H1 (cell line): ENCODE data around the gene SNAP25. TPM values are rescaled to one million over a fixed set of nuclear protein-coding genes. Genes with fewer than 3 reads are reported as not detected.

Experiments
- ASH2L ChIP-seq: fragments of 200-600, 300-600 bp; sonication (generic); IDR thresholded peaks from one replicate; pipeline ENCODE4 v1.7.1; 2017; ENCODE audit warnings: low read length
- BCL11A ChIP-seq, 2 experiments: IDR thresholded peaks; one replicate each; pipeline ENCODE4 v1.6.1; 2011; ENCODE audit warnings: low read depth in 2 of 2, low read length in 2 of 2, mild to moderate bottlenecking in 2 of 2
- BRCA1 ChIP-seq: IDR thresholded peaks from 2 replicates; pipeline ENCODE4 v1.6.1; 2012; ENCODE audit warnings: low read depth, low read length, improper control_type of control experiment
- EP300 ChIP-seq, 2 experiments: IDR thresholded peaks; 1 replicate in 1 of 2; 2 replicates in 1 of 2; pipeline ENCODE4 v1.6.1; 2011 to 2012; ENCODE audit warnings: low read depth in 2 of 2, low read length in 2 of 2, mild to moderate bottlenecking in 2 of 2, borderline replicate concordance in 1 of 2, inconsistent platforms in 1 of 2, moderate library complexity in 1 of 2
- EZH2 ChIP-seq: fragments of 200-600 bp; sonication (generic); IDR thresholded peaks from 2 replicates; pipeline ENCODE4 v1.7.1; 2012; ENCODE audit warnings: low read depth, mild to moderate bottlenecking, moderate library complexity, low read length, inconsistent platforms; ENCODE audit not compliant: severe bottlenecking
- SIX5 ChIP-seq: IDR thresholded peaks from 2 replicates; pipeline ENCODE4 v1.6.1; 2011; ENCODE audit warnings: mild to moderate bottlenecking, low read depth, low read length
- TEAD4 ChIP-seq: IDR thresholded peaks from 2 replicates; pipeline ENCODE4 v1.6.1; 2012; ENCODE audit warnings: low read depth, low read length, inconsistent platforms, mixed read lengths
- USF2 ChIP-seq: IDR thresholded peaks from 2 replicates; pipeline ENCODE4 v1.6.1; 2011; ENCODE audit warnings: low read length, improper control_type of control experiment
- polyA plus RNA-seq, 7 experiments: library from polyadenylated mRNA; depleted of rRNA in 3 of 7; stranded (reverse) in 5 of 7; unstranded in 2 of 7; fragments of >200 nt in 5 of 7; fragments of 200-250 nt in 2 of 7; gene quantifications; 1 replicate in 5 of 7; 2 replicates in 1 of 7; 4 replicates in 1 of 7; pipeline versions ENCODE4 v1.2.1 to v1.2.3, GENCODE V29; 2011 to 2013; ENCODE audit warnings: missing spikeins in 2 of 7, mixed read lengths in 2 of 7
- total RNA-seq: library from RNA; stranded (reverse); fragmentation: NEBNext Ultra II Directional; extraction: Animal tissue kit (Norgen Biotek cat#: 25700); gene quantifications from 2 replicates; pipeline ENCODE4 v1.2.1, GENCODE V29; 2021

Gene SNAP25
- total and polyA plus RNA-seq, 2 of the 8 experiments (the other 6 are each of a cell fraction or from before 2014, with no cell fraction given) = 0.51 to 0.52 TPM

DNA sequence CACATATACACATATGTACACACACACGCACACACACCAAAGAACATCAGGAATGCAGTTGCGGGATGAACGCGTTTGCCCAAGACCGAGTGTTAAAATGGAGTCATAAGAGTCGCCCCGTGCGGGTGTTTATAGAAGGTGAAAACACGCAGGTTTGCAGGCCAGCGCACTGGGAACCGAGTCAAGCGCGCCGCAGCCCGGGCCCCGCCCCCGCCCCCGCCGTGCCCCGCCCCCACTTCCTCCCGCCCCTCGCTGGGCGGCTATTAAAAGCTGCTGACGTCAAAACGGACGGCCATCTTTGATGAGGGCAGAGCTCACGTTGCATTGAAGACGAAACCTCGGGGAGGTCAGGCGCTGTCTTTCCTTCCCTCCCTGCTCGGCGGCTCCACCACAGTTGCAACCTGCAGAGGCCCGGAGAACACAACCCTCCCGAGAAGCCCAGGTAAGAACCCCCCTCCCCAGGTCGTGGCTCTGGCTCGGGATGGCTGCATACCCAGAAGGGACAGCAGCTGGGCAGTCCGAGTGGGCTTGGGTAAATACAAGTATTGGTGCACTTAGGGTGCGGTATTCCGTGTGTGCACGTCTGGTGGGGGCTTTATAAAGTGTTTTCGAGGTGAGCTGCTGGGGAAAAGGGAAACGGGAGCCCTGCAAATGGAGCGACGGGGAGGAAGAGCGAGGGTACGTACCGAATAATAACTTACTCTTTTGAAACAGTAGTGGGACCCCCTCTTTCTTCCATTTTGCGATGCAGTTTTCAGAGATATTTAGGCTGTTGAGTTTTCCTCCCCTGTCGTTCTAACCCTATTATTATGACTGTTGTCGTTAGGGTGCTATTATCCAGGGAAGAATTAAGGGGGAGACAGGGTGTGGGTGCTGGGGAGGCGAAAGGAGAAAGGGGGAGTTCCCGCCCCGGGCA, at the start of gene SNAP25 (continued):
- TF ChIP-seq USF2 (no peak), EP300 (IDR thresholded peaks at IDR 0.05; ENCODE audit: borderline replicate concordance in 1 of 2, low read depth in 2 of 2, low read length in 2 of 2) (peak in 1 of 2 experiments; percentile 59; a peak in 1 of 3 replicates), SIX5 (no peak), TEAD4 (no peak), EZH2 (no peak), BRCA1 (no peak), ASH2L (peak; percentile 33), BCL11A (IDR thresholded peaks at IDR 0.05; ENCODE audit: low read depth in 2 of 2, low read length in 2 of 2) (no peak)
